GM20000 (cell line): Measurements from ENCODE around the gene CSNK2A3.
A peak's percentile ranks its signal among the peaks of the same experiment; 100 is the strongest.

ENCODE experiments used
- DNase-seq: peaks from one replicate; pipeline ENCODE4 v3.0.0; 2012; ENCODE audit warnings: low spot score
- CTCF ChIP-seq: IDR thresholded peaks from 2 replicates; pipeline ENCODE4 v1.5.1; 2012; ENCODE audit warnings: mild to moderate bottlenecking, control low read depth; ENCODE audit errors: extremely low read depth, missing control alignments

CSNK2A3 gene

GRCh38 chr11:11348303-11348702 lies 4.7 kb downstream of the CSNK2A3 start:
- TF ChIP-seq CTCF = no peak
- DNase-seq = no peak

GRCh38 chr11:11347592-11347991 lies 5.5 kb downstream of the CSNK2A3 start:
- DNase-seq = no peak

GRCh38 chr11:11346303-11346702 lies 6.7 kb downstream of the CSNK2A3 start:
- no peak for TF ChIP-seq CTCF
- DNase-seq = no peak

More at GRCh38 chr11:11347592-11347991, 5.5 kb downstream of the CSNK2A3 start:
- TF ChIP-seq CTCF = no peak

- DNase-seq = no peak
- TF ChIP-seq CTCF = no peak
Observed at GRCh38 chr11:11345099-11345498, 8.0 kb downstream of the CSNK2A3 start.

GRCh38 chr11:11344045-11344444 lies 9.0 kb downstream of the CSNK2A3 start:
- no peak for TF ChIP-seq CTCF
- DNase-seq = peak; percentile 21

- TF ChIP-seq CTCF = no peak
- DNase-seq = no peak
Observed at GRCh38 chr11:11338304-11338703, 14.7 kb downstream of the CSNK2A3 start.

- no peak for DNase-seq
- no peak for TF ChIP-seq CTCF
Observed at GRCh38 chr11:11336664-11337063, 16.4 kb downstream of the CSNK2A3 start.
